ENCODE data around the gene ARHGAP26. TPM values are rescaled to one million over a fixed set of nuclear protein-coding genes. Genes with fewer than 3 reads are reported as not detected.

The ARHGAP26 gene
- total RNA-seq, 1 donor: 7.6 TPM

DNA sequence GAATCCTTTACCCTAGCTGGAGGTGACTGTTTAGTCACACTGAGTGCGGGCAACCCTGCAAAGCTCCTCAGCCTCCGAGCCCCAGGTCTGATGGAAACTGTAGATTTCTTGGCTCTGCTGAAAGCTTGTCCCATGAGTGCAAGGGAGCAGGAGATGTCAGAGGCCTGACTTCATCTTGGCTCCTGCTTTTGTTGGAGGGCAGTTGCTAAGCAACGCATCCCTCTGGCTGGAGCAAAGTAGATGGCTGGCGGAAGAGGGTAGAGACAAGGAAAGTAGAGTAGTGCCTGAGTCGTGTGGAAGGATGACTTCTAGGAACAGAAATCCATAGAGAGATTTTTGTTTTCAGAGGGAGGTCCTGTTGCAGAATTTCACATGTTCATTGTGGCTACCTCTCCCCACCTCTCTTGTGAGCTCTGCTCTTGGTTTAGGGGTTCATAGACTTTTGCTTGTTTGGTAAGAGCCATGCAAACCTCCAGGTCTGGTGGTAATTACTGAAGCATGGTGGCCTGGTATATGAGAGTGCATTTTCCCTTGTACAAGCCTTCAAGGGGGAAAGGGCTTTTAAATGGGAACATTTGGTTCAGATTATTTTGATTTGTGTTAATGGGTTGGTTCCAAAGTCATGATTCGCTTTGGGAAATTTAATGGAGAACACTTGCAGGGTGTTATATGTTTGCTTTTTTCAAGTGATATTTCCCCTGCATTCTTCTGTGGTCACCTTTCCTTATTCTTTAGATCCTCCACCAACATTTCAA lies 71.5 kb downstream of the ARHGAP26 start:
- H3K36me3 ChIP-seq (ENCODE audit: insufficient read depth, low read length): no peaks in the 10 kb centered on the region
- no peak overlapping the region for H3K4me2 ChIP-seq (ENCODE audit: insufficient read depth, low read length)
- no peaks in the 10 kb centered on the region for H3K79me2 ChIP-seq (ENCODE audit: insufficient read depth, low read length)
- no peak for DNase-seq (ENCODE audit: insufficient read length, low spot score, missing footprints)
- no peaks in the 10 kb centered on the region for H3K9me3 ChIP-seq (ENCODE audit: low read depth, low read length)
- TF ChIP-seq, protein P1, sequence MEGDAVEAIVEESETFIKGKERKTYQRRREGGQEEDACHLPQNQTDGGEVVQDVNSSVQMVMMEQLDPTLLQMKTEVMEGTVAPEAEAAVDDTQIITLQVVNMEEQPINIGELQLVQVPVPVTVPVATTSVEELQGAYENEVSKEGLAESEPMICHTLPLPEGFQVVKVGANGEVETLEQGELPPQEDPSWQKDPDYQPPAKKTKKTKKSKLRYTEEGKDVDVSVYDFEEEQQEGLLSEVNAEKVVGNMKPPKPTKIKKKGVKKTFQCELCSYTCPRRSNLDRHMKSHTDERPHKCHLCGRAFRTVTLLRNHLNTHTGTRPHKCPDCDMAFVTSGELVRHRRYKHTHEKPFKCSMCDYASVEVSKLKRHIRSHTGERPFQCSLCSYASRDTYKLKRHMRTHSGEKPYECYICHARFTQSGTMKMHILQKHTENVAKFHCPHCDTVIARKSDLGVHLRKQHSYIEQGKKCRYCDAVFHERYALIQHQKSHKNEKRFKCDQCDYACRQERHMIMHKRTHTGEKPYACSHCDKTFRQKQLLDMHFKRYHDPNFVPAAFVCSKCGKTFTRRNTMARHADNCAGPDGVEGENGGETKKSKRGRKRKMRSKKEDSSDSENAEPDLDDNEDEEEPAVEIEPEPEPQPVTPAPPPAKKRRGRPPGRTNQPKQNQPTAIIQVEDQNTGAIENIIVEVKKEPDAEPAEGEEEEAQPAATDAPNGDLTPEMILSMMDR (IDR thresholded peaks at IDR 0.05; ENCODE audit: extremely low read depth, low read depth, low read length): no peak
- H3K4me1 ChIP-seq (ENCODE audit: insufficient read depth, low read length): peaks cover 13% of the 10 kb centered on the region
- H3K4me3 ChIP-seq (ENCODE audit: insufficient read depth, low read length): no peak overlapping the region
- no peak overlapping the region for H2AFZ ChIP-seq (ENCODE audit: low read length)
- no peaks in the 10 kb centered on the region for H4K20me1 ChIP-seq (ENCODE audit: insufficient read depth, low read length)
- no peak overlapping the region for H3K27ac ChIP-seq (ENCODE audit: low read depth, low read length)
- no peaks in the 10 kb centered on the region for H3K27me3 ChIP-seq (ENCODE audit: insufficient read depth, low read length)

DNA sequence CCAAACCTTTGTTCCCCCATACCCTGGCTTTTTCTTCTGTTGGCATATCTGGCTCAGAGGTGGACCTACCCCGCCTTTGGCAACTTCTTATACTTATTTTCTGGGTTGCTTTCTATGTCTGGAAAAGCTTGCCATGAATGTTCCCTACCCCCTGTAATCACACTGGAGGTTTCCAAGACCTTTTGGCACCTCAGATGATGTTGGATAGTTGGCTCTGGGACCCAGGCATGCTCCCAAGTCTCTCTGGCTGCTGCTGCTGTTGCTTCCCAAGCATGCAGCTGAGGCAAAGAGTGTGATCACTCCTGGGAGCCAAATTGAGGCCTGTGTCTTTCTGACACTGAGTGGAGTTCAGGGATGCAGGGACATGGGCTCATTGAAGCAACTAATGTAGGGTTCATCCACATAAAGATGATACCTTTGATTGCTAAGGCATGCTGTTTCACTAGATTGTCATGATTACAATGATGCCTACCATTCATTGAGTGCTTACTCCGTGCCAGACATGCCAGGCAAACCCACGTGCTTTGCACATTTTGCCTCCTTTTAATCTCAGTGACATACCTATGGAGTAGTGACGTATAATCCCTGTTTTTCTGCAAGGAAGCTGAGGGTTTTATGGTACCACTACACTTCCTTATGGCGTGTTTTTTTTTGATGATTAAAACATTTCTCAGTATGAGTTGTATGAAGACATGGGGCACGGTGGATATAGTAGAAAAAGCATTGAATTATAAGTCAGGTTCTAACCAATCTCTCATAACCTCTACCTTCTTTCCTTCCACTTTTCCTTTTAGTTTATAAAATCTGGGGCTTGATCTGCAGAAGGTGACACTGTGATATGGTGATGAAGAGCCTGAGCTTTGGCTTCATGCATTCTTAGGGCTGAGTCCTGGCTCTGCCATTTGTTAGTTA lies 73.1 kb downstream of the ARHGAP26 start:
- H2AFZ ChIP-seq (ENCODE audit: low read length): no peak overlapping the region
- H3K27ac ChIP-seq (ENCODE audit: low read depth, low read length): no peak overlapping the region
- H3K79me2 ChIP-seq (ENCODE audit: insufficient read depth, low read length): no peaks in the 10 kb centered on the region
- H3K4me3 ChIP-seq (ENCODE audit: insufficient read depth, low read length): no peak overlapping the region
- H3K4me2 ChIP-seq (ENCODE audit: insufficient read depth, low read length): no peak overlapping the region
- no peak for DNase-seq (ENCODE audit: insufficient read length, low spot score, missing footprints)
- H4K20me1 ChIP-seq (ENCODE audit: insufficient read depth, low read length): no peaks in the 10 kb centered on the region
- no peaks in the 10 kb centered on the region for H3K9me3 ChIP-seq (ENCODE audit: low read depth, low read length)
- H3K36me3 ChIP-seq (ENCODE audit: insufficient read depth, low read length): no peaks in the 10 kb centered on the region
- H3K27me3 ChIP-seq (ENCODE audit: insufficient read depth, low read length): no peaks in the 10 kb centered on the region
- H3K4me1 ChIP-seq (ENCODE audit: insufficient read depth, low read length): peaks cover 21% of the 10 kb centered on the region
- TF ChIP-seq, protein P1 (IDR thresholded peaks at IDR 0.05; ENCODE audit: extremely low read depth, low read depth, low read length): no peak

DNA sequence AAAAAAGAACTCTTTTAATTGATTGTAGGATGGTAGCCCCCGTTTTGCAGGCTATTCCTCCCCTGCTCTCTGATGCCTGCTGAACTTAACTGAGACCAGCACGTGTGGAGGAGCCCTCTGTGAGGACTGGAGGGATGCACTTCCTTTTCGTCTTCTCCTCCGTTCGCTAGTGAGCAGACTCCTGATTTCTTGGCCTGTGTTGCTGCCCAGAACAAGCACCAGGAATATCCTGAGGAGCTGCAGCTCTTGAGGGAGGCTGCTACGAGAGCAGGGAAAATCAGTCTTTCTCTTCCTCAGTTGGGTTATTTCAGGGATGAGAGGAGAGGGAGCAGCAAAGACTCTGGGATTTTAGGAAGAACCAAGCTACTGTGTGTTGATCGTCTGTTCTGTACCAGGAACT lies 74.7 kb downstream of the ARHGAP26 start:
- H3K27me3 ChIP-seq (ENCODE audit: insufficient read depth, low read length): no peaks in the 10 kb centered on the region
- H3K9me3 ChIP-seq (ENCODE audit: low read depth, low read length): no peaks in the 10 kb centered on the region
- no peak for DNase-seq (ENCODE audit: insufficient read length, low spot score, missing footprints)
- peaks cover 16% of the 10 kb centered on the region for H3K4me1 ChIP-seq (ENCODE audit: insufficient read depth, low read length)
- H2AFZ ChIP-seq (ENCODE audit: low read length): no peak overlapping the region
- H3K36me3 ChIP-seq (ENCODE audit: insufficient read depth, low read length): no peaks in the 10 kb centered on the region
- TF ChIP-seq, protein P1 (IDR thresholded peaks at IDR 0.05; ENCODE audit: extremely low read depth, low read depth, low read length): no peak
- no peak overlapping the region for H3K27ac ChIP-seq (ENCODE audit: low read depth, low read length)
- no peaks in the 10 kb centered on the region for H4K20me1 ChIP-seq (ENCODE audit: insufficient read depth, low read length)
- no peak overlapping the region for H3K4me3 ChIP-seq (ENCODE audit: insufficient read depth, low read length)
- no peaks in the 10 kb centered on the region for H3K79me2 ChIP-seq (ENCODE audit: insufficient read depth, low read length)
- no peak overlapping the region for H3K4me2 ChIP-seq (ENCODE audit: insufficient read depth, low read length)

DNA sequence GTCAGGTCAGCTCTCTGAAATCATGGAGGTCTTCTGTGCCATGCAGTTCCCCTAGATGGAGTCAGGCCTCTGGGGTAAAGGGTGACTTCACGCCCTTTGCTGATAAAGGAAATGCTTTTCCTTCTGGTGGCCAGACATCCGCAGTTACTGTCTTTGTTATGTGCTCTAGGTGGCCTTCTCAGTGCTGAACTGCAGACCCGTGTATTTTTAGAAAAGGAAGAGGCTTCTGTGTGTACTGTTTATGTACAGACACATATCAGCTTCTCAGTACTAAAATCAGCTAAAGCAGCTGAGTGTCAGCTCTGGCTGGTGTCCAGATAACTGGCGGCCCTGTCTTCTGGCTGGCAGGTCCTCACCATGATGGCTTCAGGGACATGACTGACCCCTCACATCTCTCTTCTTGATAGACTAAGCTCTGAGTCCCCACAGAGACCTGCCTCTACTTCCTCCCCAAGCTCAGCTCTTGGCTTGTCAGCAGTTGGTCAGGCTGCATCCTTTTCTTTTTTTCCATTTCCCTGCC lies 75.3 kb downstream of the ARHGAP26 start:
- no peaks in the 10 kb centered on the region for H3K79me2 ChIP-seq (ENCODE audit: insufficient read depth, low read length)
- no peak overlapping the region for H2AFZ ChIP-seq (ENCODE audit: low read length)
- no peak overlapping the region for H3K4me2 ChIP-seq (ENCODE audit: insufficient read depth, low read length)
- TF ChIP-seq, protein P1 (IDR thresholded peaks at IDR 0.05; ENCODE audit: extremely low read depth, low read depth, low read length): no peak
- H3K27me3 ChIP-seq (ENCODE audit: insufficient read depth, low read length): no peaks in the 10 kb centered on the region
- no peak for DNase-seq (ENCODE audit: insufficient read length, low spot score, missing footprints)
- H3K4me3 ChIP-seq (ENCODE audit: insufficient read depth, low read length): no peak overlapping the region
- no peaks in the 10 kb centered on the region for H3K36me3 ChIP-seq (ENCODE audit: insufficient read depth, low read length)
- no peaks in the 10 kb centered on the region for H3K9me3 ChIP-seq (ENCODE audit: low read depth, low read length)
- no peak overlapping the region for H3K27ac ChIP-seq (ENCODE audit: low read depth, low read length)
- H3K4me1 ChIP-seq (ENCODE audit: insufficient read depth, low read length): peaks cover 13% of the 10 kb centered on the region
- no peaks in the 10 kb centered on the region for H4K20me1 ChIP-seq (ENCODE audit: insufficient read depth, low read length)
